OCI-LY3 (cell line): ENCODE measurements around the gene NBPF12.
"Not testable (repeated sequence)": the region's sequence is repeated elsewhere in the genome, so short reads cannot be mapped to it uniquely, and the experiment has no call there.

Source experiments
- H2AFZ ChIP-seq: fragments of 200-600, 300-600 bp; shearing (Covaris generic); 2 replicates; pipeline ENCODE4 v1.6.0; 2014; ENCODE audit warnings: antibody characterized with exemption, low read depth, low read length
- H3K27ac ChIP-seq: fragments of 200-600, 300-600 bp; sonication (generic); 2 replicates; pipeline ENCODE4 v1.5.1; 2014; ENCODE audit warnings: mild to moderate bottlenecking, low read length, moderate library complexity, mixed read lengths
- H3K27me3 ChIP-seq: fragments of 200-600, 300-600 bp; sonication (generic); 2 replicates; pipeline ENCODE4 v1.6.1; 2014; ENCODE audit warnings: low read depth, low read length, mixed read lengths
- H3K36me3 ChIP-seq: fragments of 200-600, 300-600 bp; sonication (generic); replicated peaks from 2 replicates; pipeline ENCODE3; 2014; ENCODE audit warnings: low read depth, low read length, mixed read lengths
- H3K4me1 ChIP-seq: fragments of 300-600, 200-600 bp; sonication (generic); 2 replicates; pipeline ENCODE4 v1.6.1; 2014; ENCODE audit warnings: low read length, mixed read lengths
- H3K4me2 ChIP-seq: fragments of 200-600, 300-600 bp; sonication (generic); 2 replicates; pipeline ENCODE4 v1.6.1; 2014; ENCODE audit warnings: low read length, mixed read lengths
- H3K4me3 ChIP-seq: fragments of 300-600, 200-600 bp; sonication (generic); 2 replicates; pipeline ENCODE4 v1.5.1; 2014; ENCODE audit warnings: antibody characterized with exemption, mild to moderate bottlenecking, low read length, moderate library complexity
- H3K79me2 ChIP-seq: fragments of 300-600, 200-600 bp; shearing (Covaris generic); 2 replicates; pipeline ENCODE4 v1.6.1; 2014; ENCODE audit warnings: mild to moderate bottlenecking, low read length, mixed read lengths
- H3K9ac ChIP-seq: fragments of 300-600, 200-600 bp; shearing (Covaris generic); 2 replicates; pipeline ENCODE4 v1.6.0; 2014; ENCODE audit warnings: mild to moderate bottlenecking, low read length, moderate library complexity
- H3K9me3 ChIP-seq: fragments of 200-600, 300-600 bp; shearing (Covaris generic); 2 replicates; pipeline ENCODE4 v1.6.1; 2014; ENCODE audit warnings: low read length, mixed read lengths; ENCODE audit not compliant: insufficient read depth
- H4K20me1 ChIP-seq: fragments of 200-600, 300-600 bp; sonication (generic); 2 replicates; pipeline ENCODE4 v1.6.1; 2016; ENCODE audit warnings: low read length, mixed read lengths; ENCODE audit not compliant: insufficient read depth

NBPF12 gene

DNA sequence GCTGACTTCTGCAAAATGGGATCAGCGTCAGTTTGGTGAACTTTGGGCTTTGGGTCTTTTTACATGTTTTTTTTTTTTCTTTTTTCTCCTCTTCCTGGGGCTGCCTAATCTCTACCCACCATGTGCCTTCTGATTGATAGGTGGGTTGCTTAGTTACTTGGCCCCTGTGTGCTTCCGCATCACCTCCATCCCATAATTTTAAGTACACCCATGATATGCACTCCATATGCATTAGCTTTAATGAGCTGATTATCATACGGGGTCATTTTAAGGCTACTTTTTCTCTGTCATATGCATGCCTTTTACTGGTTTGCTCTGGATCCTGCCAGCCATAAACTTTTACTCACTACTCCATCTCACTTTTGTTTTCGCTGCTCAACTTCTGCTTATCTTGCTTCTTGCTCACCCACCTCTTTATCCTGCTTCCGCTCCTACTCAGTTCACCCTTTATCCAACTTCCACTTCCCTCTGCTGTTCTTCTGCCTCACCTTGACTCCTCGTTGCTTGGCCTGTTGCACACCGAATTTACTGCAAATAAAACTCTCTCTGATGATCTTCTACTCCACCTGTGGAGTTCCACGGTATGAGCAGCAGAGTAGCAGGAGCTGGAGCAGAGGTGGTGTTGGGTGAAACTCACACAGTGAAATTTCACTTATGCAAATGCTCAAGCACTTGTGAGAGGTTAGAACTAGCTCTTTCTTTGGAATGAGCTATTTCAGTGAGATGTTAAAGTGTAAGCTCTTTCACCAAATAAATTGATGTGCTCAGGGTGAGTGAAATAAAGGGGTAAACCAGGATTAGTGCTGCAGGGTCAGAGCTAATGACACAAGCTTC lies 3.5 kb upstream of the NBPF12 start:
- peak overlapping the region; percentile 87 for H3K4me2 ChIP-seq
- H2AFZ ChIP-seq: peak overlapping the region; percentile 60
- not testable (repeated sequence) for H3K27me3 ChIP-seq, H4K20me1 ChIP-seq, H3K9me3 ChIP-seq, H3K79me2 ChIP-seq, H3K4me1 ChIP-seq, H3K36me3 ChIP-seq
- H3K9ac ChIP-seq: peak overlapping the region; percentile 72
- H3K27ac ChIP-seq: peak overlapping the region; percentile 87
- H3K4me3 ChIP-seq: peak overlapping the region; percentile 72

GRCh38 chr1:146937462-146937861 lies 662 bp upstream of the NBPF12 start:
- not testable (repeated sequence) for H3K36me3 ChIP-seq, H3K9ac ChIP-seq, H3K9me3 ChIP-seq, H4K20me1 ChIP-seq, H3K27ac ChIP-seq, H3K27me3 ChIP-seq, H2AFZ ChIP-seq, H3K4me1 ChIP-seq
- Histone ChIP-seq H3K4me3 (peak overlapping the region; percentile 84), H3K79me2 (peaks cover 20% of the 10 kb centered on the region), H3K4me2 (peak overlapping the region; percentile 58)

DNA sequence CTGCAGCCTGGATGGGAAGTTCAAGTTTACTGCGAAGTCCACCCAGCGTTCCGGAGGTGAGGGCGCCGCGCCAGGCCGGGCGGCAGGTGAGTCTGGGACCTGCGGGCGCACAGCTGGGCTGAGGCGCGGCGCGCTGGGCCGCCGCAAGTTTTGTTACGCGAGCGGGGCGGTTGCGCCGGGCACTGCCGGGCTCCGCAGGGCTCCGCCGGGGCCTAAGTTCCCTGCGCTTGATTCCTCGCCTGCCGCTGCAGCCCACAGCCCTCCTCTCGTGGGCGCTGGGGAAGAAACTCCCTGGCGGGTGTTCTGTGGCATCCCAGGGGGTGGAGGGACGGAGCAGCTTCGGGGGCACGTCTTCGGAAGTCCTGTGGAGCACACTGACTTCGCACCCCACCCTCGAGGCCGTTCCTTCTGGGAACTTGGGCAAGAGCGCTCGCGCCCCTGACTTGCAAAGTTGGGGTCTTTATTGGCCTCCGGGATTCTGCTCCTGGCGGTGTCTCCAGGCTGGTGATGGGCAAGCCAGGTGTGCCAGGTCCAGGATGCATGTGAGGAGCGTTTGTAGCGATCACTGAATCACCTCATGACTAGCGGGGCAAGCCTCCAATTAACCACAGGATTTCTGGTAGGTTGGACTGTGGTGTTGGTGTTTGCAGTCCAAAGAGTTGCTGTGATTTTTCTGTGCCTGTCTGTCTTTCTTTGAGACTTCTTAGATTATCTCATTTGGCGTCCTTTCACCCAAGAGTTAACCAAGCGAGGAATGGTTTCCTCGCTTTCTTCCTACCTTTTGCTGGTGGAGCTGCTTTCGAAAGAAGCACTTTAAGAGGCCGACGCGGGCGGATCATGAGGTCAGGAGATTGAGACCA lies 1.0 kb downstream of the NBPF12 start:
- not testable (repeated sequence) for H4K20me1 ChIP-seq, H3K9me3 ChIP-seq, H3K4me1 ChIP-seq, H3K36me3 ChIP-seq, H2AFZ ChIP-seq, H3K27me3 ChIP-seq
- Histone ChIP-seq H3K4me3 (peak overlapping the region; percentile 84), H3K9ac (peak overlapping the region; percentile 82), H3K4me2 (peak overlapping the region; percentile 72), H3K79me2 (peaks cover 20% of the 10 kb centered on the region), H3K27ac (peak overlapping the region; percentile 79)

GRCh38 chr1:146940293-146940692 lies 2.2 kb downstream of the NBPF12 start:
- not testable (repeated sequence) for H3K9ac ChIP-seq, H2AFZ ChIP-seq, H3K4me3 ChIP-seq, H3K9me3 ChIP-seq, H3K27ac ChIP-seq, H3K36me3 ChIP-seq, H3K4me1 ChIP-seq, H4K20me1 ChIP-seq, H3K27me3 ChIP-seq
- peak overlapping the region; percentile 56; the same call in 1 of the 2 replicates for H3K4me2 ChIP-seq
- peaks cover 20% of the 10 kb centered on the region for H3K79me2 ChIP-seq

DNA sequence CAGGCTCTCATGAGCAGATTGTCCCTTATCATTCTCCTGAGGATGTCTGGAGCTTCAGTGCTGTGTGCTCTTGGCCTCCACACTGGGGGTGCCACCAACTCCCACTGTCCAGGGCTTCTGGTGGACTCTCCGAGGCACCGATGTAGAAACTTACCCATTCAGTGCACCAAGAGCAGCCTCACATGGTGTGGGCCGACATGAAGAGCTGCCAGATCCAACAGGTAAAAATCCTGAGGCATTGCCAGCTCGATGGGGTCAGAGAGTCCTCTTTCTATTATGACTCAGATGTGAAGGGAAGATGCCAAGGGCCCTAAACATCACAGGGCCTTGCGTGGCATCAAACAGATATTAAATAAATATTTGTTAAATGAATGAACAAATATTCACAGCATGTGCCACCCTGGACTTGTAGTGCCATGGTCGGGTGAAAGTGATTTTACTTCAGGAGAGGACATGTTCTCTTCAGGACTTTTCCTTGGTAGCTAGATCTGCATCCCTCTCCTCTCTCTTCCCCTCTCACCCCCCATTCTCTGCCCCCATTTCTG lies 5.3 kb downstream of the NBPF12 start:
- peaks cover 20% of the 10 kb centered on the region for H3K79me2 ChIP-seq
- H4K20me1 ChIP-seq, H3K36me3 ChIP-seq, H3K27me3 ChIP-seq, H2AFZ ChIP-seq, H3K4me1 ChIP-seq, H3K9me3 ChIP-seq, H3K4me2 ChIP-seq, H3K4me3 ChIP-seq, H3K9ac ChIP-seq, H3K27ac ChIP-seq: not testable (repeated sequence)

DNA sequence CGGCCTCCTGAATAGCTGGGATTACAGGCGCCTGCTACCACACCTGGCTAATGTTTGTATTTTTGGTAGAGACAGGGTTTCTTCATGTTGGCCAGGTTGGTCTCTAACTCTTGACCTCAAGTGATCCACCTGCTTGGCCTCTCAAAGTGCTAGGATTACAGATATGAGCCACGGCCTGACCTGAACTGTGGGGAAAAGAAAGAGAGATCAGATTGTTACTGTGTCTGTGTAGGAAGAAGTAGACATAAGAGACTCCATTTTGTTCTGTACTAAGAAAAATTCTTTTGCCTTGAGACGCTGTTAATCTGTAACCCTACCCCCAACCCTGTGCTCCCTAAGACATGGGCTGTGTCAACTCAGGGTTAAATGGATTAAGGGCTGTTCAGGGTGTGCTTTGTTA lies 10.0 kb downstream of the NBPF12 start:
- not testable (repeated sequence) for H3K4me2 ChIP-seq, H3K9me3 ChIP-seq, H3K27ac ChIP-seq, H3K79me2 ChIP-seq, H3K4me3 ChIP-seq, H3K27me3 ChIP-seq, H3K4me1 ChIP-seq, H4K20me1 ChIP-seq, H3K9ac ChIP-seq, H2AFZ ChIP-seq, H3K36me3 ChIP-seq

DNA sequence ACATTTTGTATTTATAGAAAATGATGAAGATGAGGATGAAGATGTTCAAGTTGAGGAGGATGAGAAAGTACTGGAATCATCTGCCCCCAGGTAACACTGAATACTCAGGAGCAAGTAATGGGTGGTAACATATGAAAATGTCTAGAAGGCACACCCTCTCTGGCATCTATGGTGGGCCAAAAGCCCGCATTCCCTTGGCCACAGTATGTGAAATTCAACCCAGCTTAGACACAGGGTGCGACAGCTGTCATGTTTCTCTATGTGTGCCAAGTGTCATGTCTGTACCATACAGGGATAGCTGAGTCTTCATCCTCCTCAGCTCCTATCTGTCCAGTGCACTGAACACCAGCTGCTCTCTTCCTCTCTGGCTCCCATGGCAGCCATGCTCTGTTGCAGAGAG lies 26.2 kb downstream of the NBPF12 start:
- not testable (repeated sequence) for H4K20me1 ChIP-seq, H3K4me2 ChIP-seq, H3K9me3 ChIP-seq, H3K9ac ChIP-seq, H3K27ac ChIP-seq, H2AFZ ChIP-seq, H3K36me3 ChIP-seq, H3K4me3 ChIP-seq, H3K27me3 ChIP-seq, H3K79me2 ChIP-seq, H3K4me1 ChIP-seq
